ENCODE measurements around the gene IL20.

IL20 gene

DNA sequence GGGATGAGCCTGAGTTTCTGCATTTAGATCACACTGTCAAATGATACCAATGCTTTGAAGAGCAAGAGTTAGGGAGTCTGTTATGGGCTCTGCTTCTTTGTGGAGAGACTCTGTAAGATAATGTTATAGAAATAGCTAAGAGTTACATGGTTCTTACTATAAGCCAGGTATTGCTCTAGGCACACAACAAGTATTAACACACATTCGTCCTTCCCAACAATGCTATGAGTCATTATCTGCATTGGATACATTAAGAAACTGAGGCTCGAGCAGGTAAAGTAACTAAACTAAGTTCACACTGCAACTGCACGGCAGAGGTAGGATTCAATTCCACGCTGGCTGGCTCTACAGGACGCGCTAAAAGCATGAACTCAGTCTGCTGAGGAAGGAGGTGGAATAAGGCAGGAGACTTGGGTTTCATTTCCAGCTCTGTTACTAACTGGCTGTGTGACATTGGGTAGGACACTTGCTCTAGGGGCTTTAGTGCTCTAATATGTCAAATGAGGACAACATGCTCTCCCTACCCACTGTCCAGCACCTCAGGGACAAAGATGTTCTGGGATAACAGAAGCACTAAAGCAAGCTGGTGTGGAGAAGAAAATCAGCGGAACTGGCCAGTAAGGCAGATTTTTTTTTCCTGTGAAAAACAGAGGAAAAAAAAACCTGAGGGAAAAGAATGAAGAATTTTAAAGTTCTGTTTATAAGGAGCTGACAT, 23.7 kb upstream of the IL20 start:
- no peak for DNase-seq (ENCODE audit: low read depth)
- H3K4me3 ChIP-seq (ENCODE audit: low read depth, low read length), result no peak overlapping the region
- TF ChIP-seq, protein P1, sequence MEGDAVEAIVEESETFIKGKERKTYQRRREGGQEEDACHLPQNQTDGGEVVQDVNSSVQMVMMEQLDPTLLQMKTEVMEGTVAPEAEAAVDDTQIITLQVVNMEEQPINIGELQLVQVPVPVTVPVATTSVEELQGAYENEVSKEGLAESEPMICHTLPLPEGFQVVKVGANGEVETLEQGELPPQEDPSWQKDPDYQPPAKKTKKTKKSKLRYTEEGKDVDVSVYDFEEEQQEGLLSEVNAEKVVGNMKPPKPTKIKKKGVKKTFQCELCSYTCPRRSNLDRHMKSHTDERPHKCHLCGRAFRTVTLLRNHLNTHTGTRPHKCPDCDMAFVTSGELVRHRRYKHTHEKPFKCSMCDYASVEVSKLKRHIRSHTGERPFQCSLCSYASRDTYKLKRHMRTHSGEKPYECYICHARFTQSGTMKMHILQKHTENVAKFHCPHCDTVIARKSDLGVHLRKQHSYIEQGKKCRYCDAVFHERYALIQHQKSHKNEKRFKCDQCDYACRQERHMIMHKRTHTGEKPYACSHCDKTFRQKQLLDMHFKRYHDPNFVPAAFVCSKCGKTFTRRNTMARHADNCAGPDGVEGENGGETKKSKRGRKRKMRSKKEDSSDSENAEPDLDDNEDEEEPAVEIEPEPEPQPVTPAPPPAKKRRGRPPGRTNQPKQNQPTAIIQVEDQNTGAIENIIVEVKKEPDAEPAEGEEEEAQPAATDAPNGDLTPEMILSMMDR (conservative IDR thresholded peaks at IDR 0.05; ENCODE audit: low read depth, low read length), result no peak

DNA sequence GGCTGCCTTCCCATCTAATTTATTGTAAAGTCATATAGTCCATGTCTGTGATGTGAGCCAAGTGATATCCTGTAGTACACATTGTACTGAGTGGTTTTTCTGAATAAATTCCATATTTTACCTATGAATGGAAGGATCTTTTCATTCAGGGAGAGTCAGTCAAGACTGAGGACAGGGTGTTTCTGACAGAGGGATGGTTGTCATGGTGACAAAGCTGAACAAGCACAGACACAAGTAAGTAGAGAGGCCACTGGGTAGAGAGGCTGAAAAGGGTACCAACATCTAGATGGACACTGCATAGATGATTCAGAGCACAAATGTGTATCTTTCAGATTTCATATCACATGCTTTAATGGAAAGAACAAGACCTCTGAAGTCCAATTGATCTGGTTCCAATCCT, 22.6 kb upstream of the IL20 start:
- DNase-seq (ENCODE audit: low read depth), result no peak
- TF ChIP-seq, protein P1 (conservative IDR thresholded peaks at IDR 0.05; ENCODE audit: low read depth, low read length), result no peak
- H3K4me3 ChIP-seq (ENCODE audit: low read depth, low read length), result no peak overlapping the region

DNA sequence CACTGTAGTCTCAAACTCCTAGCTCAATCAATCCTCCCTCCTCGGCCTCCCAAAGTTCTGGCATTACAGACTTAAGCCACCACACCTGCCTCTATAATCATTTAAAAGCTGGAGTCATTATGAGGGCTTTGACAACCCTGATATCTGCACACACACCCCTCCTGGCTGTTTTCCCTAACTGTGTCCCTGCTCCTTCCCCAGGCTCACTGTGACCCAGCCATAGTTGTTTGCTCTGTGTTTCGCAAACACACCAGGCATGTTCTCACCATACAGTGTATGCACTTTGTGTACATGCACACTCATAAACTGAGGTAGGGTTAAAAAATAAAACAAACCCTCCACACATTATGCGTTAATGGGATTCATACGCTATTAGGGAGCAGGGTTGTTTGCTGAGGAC, 21.8 kb upstream of the IL20 start:
- no peak for DNase-seq (ENCODE audit: low read depth)
- H3K4me3 ChIP-seq (ENCODE audit: low read depth, low read length), result no peak overlapping the region
- TF ChIP-seq, protein P1 (conservative IDR thresholded peaks at IDR 0.05; ENCODE audit: low read depth, low read length), result no peak

DNA sequence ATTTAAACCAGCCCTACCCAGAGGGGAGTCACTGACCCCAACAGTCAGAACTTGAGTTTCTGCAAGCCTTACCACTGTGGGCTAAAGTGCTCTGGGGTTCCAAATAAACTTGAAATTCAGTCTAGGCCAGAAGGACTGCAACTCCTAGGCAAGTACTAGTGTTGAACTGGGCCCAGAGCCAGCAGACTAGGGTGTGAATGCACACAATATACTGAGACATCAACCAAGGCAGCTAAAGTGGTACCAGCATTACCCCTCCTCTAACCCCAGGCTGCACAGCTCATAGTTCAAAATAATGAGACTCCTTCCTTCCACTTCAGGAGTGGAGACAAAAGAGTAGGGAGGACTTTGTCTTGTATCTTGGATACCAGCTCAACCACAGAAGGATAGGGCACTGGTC, 18.9 kb upstream of the IL20 start:
- H3K4me3 ChIP-seq (ENCODE audit: low read depth, low read length), result no peak overlapping the region
- TF ChIP-seq, protein P1 (conservative IDR thresholded peaks at IDR 0.05; ENCODE audit: low read depth, low read length), result no peak
- DNase-seq (ENCODE audit: low read depth), result no peak

DNA sequence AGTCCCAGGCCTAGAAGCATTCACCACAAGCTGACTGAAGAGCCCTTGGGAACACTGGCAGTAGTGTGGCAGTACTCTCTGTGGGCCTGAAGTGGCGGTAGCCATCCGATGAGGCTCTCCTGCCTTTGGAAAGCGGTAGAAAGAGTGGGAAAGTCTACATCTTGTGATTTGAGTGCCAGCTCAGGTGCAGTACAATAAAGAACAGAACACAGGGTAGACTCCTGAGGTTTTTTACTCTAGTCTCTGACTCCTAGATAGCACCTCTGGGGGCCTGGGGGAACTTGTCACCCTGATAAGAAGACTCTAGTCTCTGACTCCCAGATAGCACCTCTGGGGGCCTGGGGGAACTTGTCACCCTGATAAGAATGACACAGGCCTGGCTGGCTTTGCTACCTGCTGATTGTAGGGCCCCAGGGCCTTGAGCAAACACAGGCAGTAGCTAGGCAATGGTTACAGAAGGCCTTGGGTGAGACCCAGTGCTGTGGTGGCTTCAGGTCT, 18.0 kb upstream of the IL20 start:
- H3K4me3 ChIP-seq (ENCODE audit: low read depth, low read length), result no peak overlapping the region
- DNase-seq (ENCODE audit: low read depth), result no peak
- TF ChIP-seq, protein P1 (conservative IDR thresholded peaks at IDR 0.05; ENCODE audit: low read depth, low read length), result no peak

DNA sequence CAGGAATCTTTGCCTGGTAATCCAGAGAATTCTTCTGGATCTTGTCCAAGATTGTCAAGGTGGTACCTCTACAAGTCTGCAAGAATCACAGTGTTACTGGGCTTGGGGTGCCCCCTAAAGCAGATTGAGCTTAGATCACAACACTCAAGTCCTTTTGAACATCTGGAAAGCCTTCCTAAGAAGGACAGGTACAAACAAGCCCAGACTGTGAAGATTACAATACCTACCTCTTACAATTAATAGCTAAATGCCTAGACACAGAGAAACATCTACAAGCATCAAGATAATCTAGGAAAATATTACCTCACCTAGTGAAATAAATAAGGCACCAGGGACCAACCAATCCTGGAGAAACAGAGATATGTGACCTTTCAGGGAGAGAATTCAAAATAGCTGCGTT, 17.5 kb upstream of the IL20 start:
- DNase-seq (ENCODE audit: low read depth), result no peak
- TF ChIP-seq, protein P1 (conservative IDR thresholded peaks at IDR 0.05; ENCODE audit: low read depth, low read length), result no peak
- no peak overlapping the region for H3K4me3 ChIP-seq (ENCODE audit: low read depth, low read length)

DNA sequence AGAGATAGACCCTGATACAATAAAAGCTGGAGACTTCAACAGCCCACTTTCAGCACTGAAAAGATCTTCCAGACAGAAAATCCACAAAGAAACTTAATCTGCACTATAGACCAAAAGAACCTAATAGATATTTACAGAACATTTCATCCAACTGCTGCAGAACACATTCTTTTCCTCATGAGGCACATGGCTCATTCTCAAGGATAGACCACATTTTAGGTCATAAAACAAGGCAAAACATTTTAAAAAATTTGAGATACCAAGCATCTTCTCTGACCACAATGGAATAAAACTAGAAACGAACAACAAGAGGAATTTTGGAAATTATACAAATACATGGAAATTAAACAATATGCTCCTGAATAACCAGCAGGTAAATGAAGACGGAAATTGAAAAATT, 15.0 kb upstream of the IL20 start:
- DNase-seq (ENCODE audit: low read depth), result no peak
- TF ChIP-seq, protein P1 (conservative IDR thresholded peaks at IDR 0.05; ENCODE audit: low read depth, low read length), result no peak
- H3K4me3 ChIP-seq (ENCODE audit: low read depth, low read length), result no peak overlapping the region

All from choroid plexus epithelial cell (primary cell).